KG1 (cell line): Measurements from ENCODE around the gene MUSTN1.

Experiments used
- DNase-seq: peaks from one replicate; lab custom pipeline; 2025; lab: John Stamatoyannopoulos, UW

The MUSTN1 gene

GRCh38 chr3:52852419-52852818, 17.6 kb upstream of the MUSTN1 start:
- DNase-seq = no peak

- DNase-seq = no peak
Measured at GRCh38 chr3:52851348-52851747, 16.5 kb upstream of the MUSTN1 start.

DNA sequence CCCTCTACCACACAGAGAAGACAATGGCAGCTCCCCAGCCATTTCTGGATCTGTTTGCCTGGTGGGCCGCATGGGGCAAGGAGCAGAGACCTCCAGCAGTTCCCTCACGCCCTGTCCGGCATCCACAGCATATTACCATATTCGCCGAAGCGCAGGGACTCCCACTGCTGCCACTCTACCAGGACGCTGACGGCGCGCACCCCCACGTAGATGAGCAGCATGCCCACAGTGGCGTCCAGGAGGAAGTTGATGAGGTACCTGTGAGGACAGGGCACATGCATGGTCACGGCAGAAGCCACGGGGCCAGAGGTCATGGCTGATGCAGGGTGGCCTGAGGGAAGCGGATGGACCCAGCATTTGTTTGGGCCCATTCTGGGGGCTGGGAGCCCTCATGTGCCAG, 14.8 kb upstream of the MUSTN1 start:
- DNase-seq = no peak

GRCh38 chr3:52848617-52849016, 13.8 kb upstream of the MUSTN1 start:
- DNase-seq = no peak

GRCh38 chr3:52847726-52848125, 12.9 kb upstream of the MUSTN1 start:
- DNase-seq = no peak

DNA sequence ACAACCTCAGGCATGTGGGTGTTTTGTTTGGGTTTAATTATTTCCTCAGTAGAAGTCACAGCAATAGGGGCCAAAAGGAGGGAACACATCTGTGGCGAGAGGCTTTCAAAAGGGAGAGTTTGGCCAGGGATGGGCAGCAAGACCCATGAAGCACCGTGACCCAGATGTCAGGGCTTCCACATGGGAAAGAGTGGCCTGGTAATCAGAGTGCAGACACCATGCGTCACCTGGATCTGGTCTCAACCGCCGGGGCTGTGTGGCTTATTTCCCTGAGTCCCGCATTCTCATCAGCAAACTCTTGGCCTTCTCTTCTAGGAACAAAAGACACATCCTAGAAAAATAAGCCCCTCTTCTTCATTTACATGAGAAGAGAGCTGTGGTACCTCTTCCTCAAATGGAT, 12.4 kb upstream of the MUSTN1 start:
- no peak for DNase-seq

- DNase-seq = no peak
Measured at GRCh38 chr3:52846432-52846965, 11.7 kb upstream of the MUSTN1 start.

DNA sequence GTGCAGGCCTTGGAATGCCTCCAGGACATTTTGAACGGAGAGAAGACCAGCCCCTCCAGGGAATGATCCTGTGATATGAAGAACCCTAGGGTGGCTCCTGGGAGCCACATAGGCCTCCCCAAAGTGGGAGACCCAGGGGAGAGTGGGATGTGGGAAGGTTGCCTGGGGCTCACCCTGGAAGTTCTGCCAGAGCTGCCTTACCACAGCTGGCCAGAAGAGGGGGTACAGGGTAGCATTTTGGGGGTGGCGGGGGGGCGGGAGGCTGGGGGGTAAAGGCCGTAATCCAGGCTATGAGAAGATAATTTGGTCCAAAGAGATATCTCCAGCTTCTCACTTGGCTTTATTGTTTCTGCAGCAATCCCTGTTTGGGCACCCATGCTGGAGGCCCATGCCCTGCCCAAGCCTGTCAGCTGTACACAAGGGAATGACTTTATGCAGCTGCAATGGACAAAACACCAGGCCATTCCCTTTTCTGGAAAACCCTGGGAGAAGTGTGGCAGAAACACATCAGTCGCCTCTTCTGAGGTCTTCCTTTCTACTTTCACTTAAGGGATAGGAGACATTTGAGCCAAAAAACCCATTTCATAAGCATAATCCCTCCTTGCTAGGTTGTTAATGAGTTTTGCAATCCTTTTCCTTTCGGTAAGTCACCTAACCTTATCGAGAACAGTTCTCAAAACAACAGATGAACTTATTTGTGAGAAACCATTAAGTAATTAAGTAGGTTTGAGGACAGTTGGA, 11.0 kb upstream of the MUSTN1 start:
- DNase-seq = no peak

GRCh38 chr3:52845157-52845556, 10.3 kb upstream of the MUSTN1 start:
- DNase-seq = no peak

DNA sequence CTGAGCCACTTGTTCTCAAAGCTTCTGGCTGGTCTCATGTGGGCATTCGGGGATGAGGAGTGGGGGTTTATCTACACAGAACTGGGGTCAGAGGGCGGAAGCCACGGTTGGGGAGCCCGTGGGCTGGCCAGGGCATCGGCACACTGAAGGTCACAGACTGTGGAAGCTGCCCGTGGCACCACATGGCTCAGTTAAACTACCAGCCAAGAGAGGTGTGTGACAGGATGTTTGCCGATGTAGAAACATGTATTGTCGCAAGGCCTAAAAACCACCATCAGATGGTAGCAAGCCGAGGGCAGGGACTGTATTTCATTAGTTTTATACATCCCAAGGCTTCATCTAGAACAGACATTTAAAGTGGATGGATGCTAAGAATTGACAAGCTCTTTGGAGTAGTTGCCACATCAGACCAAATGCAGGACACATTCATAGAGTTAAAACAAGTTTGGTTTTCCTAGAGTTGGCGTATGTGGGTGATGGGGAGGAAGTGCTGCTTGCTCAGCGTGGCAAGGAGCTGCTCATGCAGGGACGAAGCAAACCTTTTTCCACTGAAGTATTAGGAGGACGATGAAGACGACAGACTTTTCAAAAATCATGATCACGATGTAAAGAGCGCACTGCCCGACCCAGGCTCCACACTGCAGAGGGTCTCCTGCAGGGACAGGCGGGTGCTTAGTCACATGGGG, 9.6 kb upstream of the MUSTN1 start:
- no peak for DNase-seq

GRCh38 chr3:52843881-52844280, 9.1 kb upstream of the MUSTN1 start:
- DNase-seq = no peak

DNA sequence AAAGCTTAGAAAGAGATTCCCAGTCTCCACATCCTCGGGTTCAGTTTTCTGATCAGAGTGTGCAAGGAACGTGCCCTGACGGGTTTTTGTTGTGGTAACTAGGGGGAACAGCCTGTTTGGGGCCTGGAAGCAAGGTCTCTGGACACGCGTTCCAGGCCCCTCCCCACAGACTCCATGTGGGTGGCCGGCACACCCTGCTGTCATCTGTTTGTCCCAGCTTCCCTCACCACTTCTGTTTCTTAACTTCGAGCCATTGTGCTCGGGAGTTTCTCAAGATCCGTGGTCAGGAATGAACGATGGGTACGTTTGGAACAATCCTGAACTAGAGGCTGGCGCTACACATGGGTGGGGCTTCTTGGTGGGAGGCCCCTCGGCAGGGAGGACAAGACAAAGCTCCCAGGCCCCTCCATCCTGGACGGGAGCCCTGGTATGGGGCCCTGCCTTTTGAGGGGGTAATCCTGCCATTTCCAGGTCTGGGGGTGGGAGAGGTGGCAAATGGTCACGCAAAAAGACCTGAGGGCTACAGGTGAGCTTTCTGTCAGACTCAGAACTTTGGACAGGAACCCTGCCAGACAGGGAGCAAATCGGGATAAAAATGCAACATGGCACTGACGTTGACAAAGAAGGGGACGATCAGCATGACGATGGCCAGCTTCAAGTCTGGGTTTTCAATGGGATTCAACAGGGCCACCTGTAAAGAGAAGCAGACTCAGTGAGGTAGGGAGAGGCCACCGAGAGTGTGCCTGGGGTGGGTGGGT, 8.5 kb upstream of the MUSTN1 start:
- no peak for DNase-seq

DNA sequence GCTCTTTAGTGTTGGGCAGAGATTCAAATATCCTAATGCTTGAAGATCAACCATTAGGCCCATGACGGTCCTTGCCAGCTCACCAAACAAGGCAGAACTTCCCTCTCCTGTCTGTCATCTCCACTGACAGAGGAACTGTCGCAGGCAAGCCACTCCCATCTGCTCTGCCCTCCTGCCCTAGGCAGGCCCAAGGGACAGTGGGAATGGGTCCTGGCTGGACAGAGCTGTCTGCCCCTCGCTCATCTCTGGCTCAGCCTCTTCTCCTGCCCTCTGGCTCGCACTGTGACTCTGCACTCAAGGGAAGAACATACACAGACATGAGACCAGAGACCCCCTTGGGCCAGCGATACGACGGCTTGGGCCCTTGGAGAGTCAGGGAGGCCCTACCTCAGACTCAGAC, 7.6 kb upstream of the MUSTN1 start:
- no peak for DNase-seq

DNA sequence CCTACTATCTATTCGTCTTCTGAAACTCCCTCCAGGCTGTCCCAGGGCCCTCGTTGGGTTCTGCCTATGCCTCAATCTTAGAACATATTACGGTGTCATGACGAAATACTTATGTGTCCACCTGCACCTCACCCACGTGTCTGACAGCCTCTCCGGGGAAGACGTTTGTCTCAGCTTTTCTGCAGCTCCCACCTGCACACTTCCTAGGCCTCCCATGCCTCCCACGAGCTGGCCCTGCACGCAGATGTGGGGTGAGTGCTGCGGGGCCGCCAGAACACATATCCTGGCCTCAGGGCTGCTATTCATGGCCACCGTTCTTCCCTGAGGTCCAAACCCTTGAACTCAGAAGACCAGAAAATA, 7.1 kb upstream of the MUSTN1 start:
- DNase-seq = no peak

GRCh38 chr3:52841211-52841980, 6.6 kb upstream of the MUSTN1 start:
- no peak for DNase-seq

DNA sequence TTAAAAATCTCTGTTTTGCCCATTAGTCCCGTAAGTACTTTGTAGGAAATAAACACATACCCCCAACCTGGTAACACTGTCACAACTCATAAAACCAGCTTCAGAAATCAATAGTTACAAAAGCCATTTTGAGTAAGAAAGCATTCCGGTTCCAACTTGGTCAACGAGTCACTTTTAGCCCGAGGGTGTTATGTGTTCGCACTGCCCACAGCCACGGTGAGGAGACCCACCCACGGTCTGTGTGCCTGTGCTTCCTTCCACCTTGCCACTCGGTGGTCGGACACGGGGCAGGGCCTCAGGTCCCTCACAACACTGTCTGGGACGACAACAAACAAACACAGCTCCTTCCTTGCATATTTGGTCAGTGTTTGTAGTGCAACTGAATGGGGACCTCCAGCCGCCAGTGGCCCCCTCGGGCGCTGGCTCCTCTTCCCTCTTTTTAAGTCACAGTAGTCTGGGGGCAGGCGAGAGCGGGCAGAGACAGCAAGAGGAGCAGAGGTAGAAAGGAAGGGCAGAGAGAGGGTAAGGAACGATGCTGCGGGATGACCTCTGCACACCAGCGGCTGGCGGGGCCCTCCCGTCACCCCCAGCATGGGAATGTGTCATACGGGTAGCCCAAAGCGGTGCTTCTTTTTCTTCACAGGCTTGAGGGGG, 5.2 kb upstream of the MUSTN1 start:
- DNase-seq = no peak

DNA sequence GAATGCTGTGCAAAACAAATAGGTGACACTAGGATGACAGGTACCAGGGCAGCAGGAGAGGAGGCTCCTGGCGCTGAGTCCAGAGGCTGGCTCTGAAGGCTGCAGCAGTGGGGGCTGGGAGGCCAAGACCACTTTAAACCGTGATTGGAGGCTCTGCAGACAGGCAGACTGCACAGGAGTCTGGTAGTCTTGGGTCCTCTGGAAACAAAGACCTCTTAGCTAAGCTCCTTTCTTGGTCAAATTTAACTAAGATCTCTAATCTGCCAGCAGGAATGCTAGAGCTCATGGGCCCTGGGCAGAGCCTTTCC, 4.4 kb upstream of the MUSTN1 start:
- no peak for DNase-seq

GRCh38 chr3:52838561-52839267, 3.9 kb upstream of the MUSTN1 start:
- no peak for DNase-seq

- no peak for DNase-seq
Measured at GRCh38 chr3:52836986-52837385, 2.2 kb upstream of the MUSTN1 start.

GRCh38 chr3:52836471-52836845, 1.6 kb upstream of the MUSTN1 start:
- DNase-seq = no peak

- no peak for DNase-seq
Measured at GRCh38 chr3:52835766-52836470, 1.1 kb upstream of the MUSTN1 start.
